WTC11 (cell line): ENCODE data around the gene ST8SIA1.

Experiments used
- CTCF ChIP-seq: fragments of 200-600 bp; IDR thresholded peaks from 2 replicates; pipeline ENCODE4 v1.8.0; 2022; ENCODE audit warnings: antibody characterized with exemption
- MAX ChIP-seq: sonication (generic); formaldehyde crosslinking; IDR thresholded peaks from 2 replicates; pipeline ENCODE4 v1.8.0; 2022; ENCODE audit warnings: mild to moderate bottlenecking, missing genetic modification reagents
- SP1 ChIP-seq: sonication (generic); formaldehyde crosslinking; conservative IDR thresholded peaks from 2 replicates; pipeline ENCODE4 v1.8.1; 2022; ENCODE audit warnings: missing genetic modification reagents

GRCh38 chr12:22307811-22308210, 26.7 kb downstream of the ST8SIA1 start:
- no peak for TF ChIP-seq SP1 (CRISPR knock-in tag)
- no peak for TF ChIP-seq MAX (CRISPR knock-in tag)
- TF ChIP-seq CTCF: no peak
